Aorta (tissue), 5 donors: ENCODE data around the gene SUCO. TPM values are rescaled to one million over a fixed set of nuclear protein-coding genes. Genes with fewer than 3 reads are reported as not detected.
A peak's percentile ranks its signal among the peaks of the same experiment; 100 is the strongest.

Source experiments
- ATAC-seq: fragments of 200-7000 bp; cut with Tn5 transposase; one replicate; pipeline ENCODE4 v1.9.1; 2022; ENCODE audit warnings: moderate library complexity; ENCODE audit not compliant: low FRiP score
- DNase-seq, 2 donors: peaks; one replicate each; pipeline ENCODE4 v3.0.0-alpha.2; 2020
- H3K27ac ChIP-seq, 2 donors: one replicate each; pipeline ENCODE4 v1.5.1; 2013; ENCODE audit warnings: low read length in 2 of 2, mild to moderate bottlenecking in 2 of 2, moderate library complexity in 2 of 2, control low read depth in 1 of 2, inconsistent platforms in 1 of 2, low read depth in 1 of 2
- H3K27me3 ChIP-seq, 2 donors: one replicate each; pipeline ENCODE4 v1.6.1; 2013; ENCODE audit warnings: control low read depth in 1 of 2, low read length in 1 of 2, mild to moderate bottlenecking in 1 of 2, moderate library complexity in 1 of 2; ENCODE audit not compliant: insufficient read depth in 2 of 2, control insufficient read depth in 1 of 2
- H3K36me3 ChIP-seq, 2 donors: one replicate each; pipeline ENCODE4 v1.6.1; 2013; ENCODE audit warnings: control low read depth in 1 of 2, low read length in 1 of 2, mild to moderate bottlenecking in 1 of 2; ENCODE audit not compliant: insufficient read depth in 2 of 2, control insufficient read depth in 1 of 2
- H3K4me1 ChIP-seq, 2 donors: one replicate each; pipeline ENCODE4 v1.6.1; 2013; ENCODE audit warnings: low read length in 2 of 2, control low read depth in 1 of 2, mild to moderate bottlenecking in 1 of 2, moderate library complexity in 1 of 2; ENCODE audit not compliant: insufficient read depth in 2 of 2, control insufficient read depth in 1 of 2
- H3K4me3 ChIP-seq, 2 donors: one replicate each; pipeline ENCODE4 v1.5.1; 2013; ENCODE audit warnings: low read length in 2 of 2, control low read depth in 1 of 2, mild to moderate bottlenecking in 1 of 2
- H3K9me3 ChIP-seq: one replicate; pipeline ENCODE4 v1.6.1; 2013; ENCODE audit warnings: mild to moderate bottlenecking, low read length; ENCODE audit not compliant: control insufficient read depth
- WGBS, 2 donors: extraction: QIAGEN DNeasy Blood & Tissue Kit; methylation state at CpG; one replicate each; pipeline ENCODE4 v1.1.7; 2013; 5-methylcytosine and 5-hydroxymethylcytosine counted together
- intact Hi-C, 2 donors: fragments of 100-400 bp; cut with DNase I; formaldehyde crosslinking; loops; one replicate each; pipeline versions ENCODE4 v1.14.2 to v1.15.0; 2022
- polyA plus RNA-seq, 2 donors: library from polyadenylated mRNA; stranded (reverse); fragments of 200-250 nt; gene quantifications; one replicate each; pipeline ENCODE4 v1.2.3, GENCODE V29; 2013
- total RNA-seq, 2 donors: library from RNA; stranded (reverse); fragmentation: NEBNext Ultra II Directional; extraction: Animal tissue kit (Norgen Biotek cat#: 25700); gene quantifications; one replicate each; pipeline ENCODE4 v1.2.1, GENCODE V29; 2021
- donor health status: healthy with polysubstance abuse.
- donor health status: Bipolar disorder and iron deficiency.
- donor health status: DM: no; HTN: no; CAD: no.
- donor health status: DM: no; HTN: no; CAD: no.
- donor health status: DM: yes; HTN: yes; CAD: no.

Gene SUCO
- total and polyA plus RNA-seq, 4 donors, result 7.4 to 37.7 (median 22.9) TPM

GRCh38 chr1:172530000-172530399 lies 3.0 kb upstream of the SUCO start:
- Histone ChIP-seq H3K4me3 (no peak overlapping the region), H3K27me3 (no peaks in the 10 kb centered on the region), H3K27ac (no peak overlapping the region), H3K4me1 (no peaks in the 10 kb centered on the region), H3K9me3 (no peaks in the 10 kb centered on the region), H3K36me3 (no peaks in the 10 kb centered on the region)
- DNase-seq, result no peak
- intact Hi-C loops, result no loop called here
- 54 to 74% methylated on average over 2 of the region's 2 CpGs for WGBS, 2 donors
- no peak for ATAC-seq

GRCh38 chr1:172531412-172532182 lies 1.4 kb upstream of the SUCO start:
- intact Hi-C loops, result no loop called here
- WGBS, 2 donors, result 2 to 3% methylated on average over 11 of the region's 11 CpGs

GRCh38 chr1:172532183-172532699 lies 709 bp upstream of the SUCO start:
- Histone ChIP-seq H3K4me1 (peaks cover 0 to 2% of the 10 kb centered on the region in 2 donors), H3K27ac (peak overlapping the region; percentile 84 to 100), H3K27me3 (no peaks in the 10 kb centered on the region), H3K4me3 (peak overlapping the region; percentile 92 to 99), H3K36me3 (no peaks in the 10 kb centered on the region), H3K9me3 (no peaks in the 10 kb centered on the region)
- ATAC-seq (peak; percentile 95), DNase-seq (peak; percentile 87 to 89)
- WGBS, 2 donors, result 0 to 1% methylated on average over 18 of the region's 18 CpGs
- intact Hi-C loops, result no loop called here

More at GRCh38 chr1:172531412-172532182, 1.4 kb upstream of the SUCO start:
- Histone ChIP-seq H3K36me3 (no peaks in the 10 kb centered on the region), H3K4me1 (peaks cover 0 to 1% of the 10 kb centered on the region in 2 donors), H3K9me3 (no peaks in the 10 kb centered on the region), H3K4me3 (peak overlapping the region; percentile 92 to 99), H3K27ac (peak overlapping the region; percentile 84 to 100), H3K27me3 (no peaks in the 10 kb centered on the region)
- DNase-seq, result no peak
- ATAC-seq, result no peak

- DNase-seq (peak in 1 of 2 donors; percentile 46), ATAC-seq (no peak)
- no peaks in the 10 kb centered on the region for H3K9me3 ChIP-seq
- intact Hi-C loops, result no loop called here
- H3K4me3 ChIP-seq, result peak overlapping the region; percentile 8 to 88
- H3K27ac ChIP-seq, result peak overlapping the region; percentile 79 to 95
- no peaks in the 10 kb centered on the region for H3K36me3 ChIP-seq
- 0 to 1% methylated on average over 23 of the region's 23 CpGs for whole genome bisulfite sequencing, 2 donors
- peaks cover 0 to 2% of the 10 kb centered on the region in 2 donors for H3K4me1 ChIP-seq
- H3K27me3 ChIP-seq, result no peaks in the 10 kb centered on the region
Observed at GRCh38 chr1:172533513-172534151, 682 bp downstream of the SUCO start.

- 74 to 77% methylated on average over 3 of the region's 3 CpGs for WGBS, 2 donors
- Histone ChIP-seq H3K4me3 (no peak overlapping the region), H3K27ac (no peak overlapping the region), H3K27me3 (no peaks in the 10 kb centered on the region), H3K36me3 (no peaks in the 10 kb centered on the region), H3K9me3 (no peaks in the 10 kb centered on the region), H3K4me1 (peaks cover 0 to 2% of the 10 kb centered on the region in 2 donors)
- ATAC-seq, result no peak
- intact Hi-C loops, result no loop called here
- DNase-seq, result no peak
Observed at GRCh38 chr1:172536256-172536655, 3.3 kb downstream of the SUCO start.

- ATAC-seq (no peak), DNase-seq (no peak)
- H3K36me3 ChIP-seq, result no peaks in the 10 kb centered on the region
- peaks cover under 1 to 2% of the 10 kb centered on the region in 2 donors for H3K4me1 ChIP-seq
- no peaks in the 10 kb centered on the region for H3K9me3 ChIP-seq
- no peaks in the 10 kb centered on the region for H3K27me3 ChIP-seq
- no peak overlapping the region for H3K4me3 ChIP-seq
- WGBS, 2 donors, result 71 to 76% methylated on average over 2 of the region's 2 CpGs
- intact Hi-C loops, result no loop called here
- H3K27ac ChIP-seq, result no peak overlapping the region
Observed at GRCh38 chr1:172537366-172537765, 4.4 kb downstream of the SUCO start.

GRCh38 chr1:172537827-172538391 lies 5.0 kb downstream of the SUCO start:
- H3K4me3 ChIP-seq, result no peak overlapping the region
- H3K36me3 ChIP-seq, result no peaks in the 10 kb centered on the region
- 95% methylated on average over 5 of the region's 5 CpGs for WGBS, 2 donors
- H3K9me3 ChIP-seq, result no peaks in the 10 kb centered on the region
- H3K27me3 ChIP-seq, result no peaks in the 10 kb centered on the region
- ATAC-seq (no peak), DNase-seq (no peak)
- intact Hi-C loops, result no loop called here
- peaks cover 2 to 3% of the 10 kb centered on the region in 2 donors for H3K4me1 ChIP-seq
- no peak overlapping the region for H3K27ac ChIP-seq

- Histone ChIP-seq H3K9me3 (no peaks in the 10 kb centered on the region), H3K27ac (no peak overlapping the region), H3K27me3 (no peaks in the 10 kb centered on the region), H3K4me3 (no peak overlapping the region), H3K4me1 (peaks cover 2 to 3% of the 10 kb centered on the region in 2 donors), H3K36me3 (no peaks in the 10 kb centered on the region)
- intact Hi-C loops, result no loop called here
- no peak for ATAC-seq
- DNase-seq, result no peak
Observed at GRCh38 chr1:172540635-172541034, 7.7 kb downstream of the SUCO start.
